HepG2 (cell line): Measurements from ENCODE around the gene DNMT3A. TPM values are rescaled to one million over a fixed set of nuclear protein-coding genes. Genes with fewer than 3 reads are reported as not detected.

Experiments used
- ATM ChIP-seq: fragments of 450-650 bp; IDR thresholded peaks from 2 replicates; pipeline ENCODE4 v1.7.1; 2017; ENCODE audit warnings: mild to moderate bottlenecking, borderline replicate concordance
- EED ChIP-seq: sonication (generic); formaldehyde crosslinking; IDR thresholded peaks from 2 replicates; pipeline ENCODE4 v1.5.0; 2020; ENCODE audit warnings: mild to moderate bottlenecking, missing genetic modification reagents
- ETV5 ChIP-seq: IDR thresholded peaks from 2 replicates; pipeline ENCODE4 v1.6.1; 2018; ENCODE audit warnings: missing biosample characterization, missing genetic modification reagents, inconsistent platforms, borderline replicate concordance
- FLYWCH1 ChIP-seq: sonication (generic); formaldehyde crosslinking; IDR thresholded peaks from 2 replicates; pipeline ENCODE4 v1.8.1; 2023; ENCODE audit warnings: mild to moderate bottlenecking, missing genetic modification reagents
- GABPB1 ChIP-seq: IDR thresholded peaks from 2 replicates; pipeline ENCODE4 v1.6.1; 2016; ENCODE audit warnings: mild to moderate bottlenecking, missing genetic modification reagents, moderate library complexity, missing compliant biosample characterization
- GPN1 ChIP-seq: sonication (generic); formaldehyde crosslinking; IDR thresholded peaks from 2 replicates; pipeline ENCODE4 v1.5.1; 2020; ENCODE audit warnings: missing genetic modification reagents, borderline replicate concordance
- HIVEP1 ChIP-seq: sonication (generic); formaldehyde crosslinking; IDR thresholded peaks from 2 replicates; pipeline ENCODE4 v1.4.0; 2020; ENCODE audit warnings: mild to moderate bottlenecking, missing genetic modification reagents
- HOXA7 ChIP-seq: sonication (generic); formaldehyde crosslinking; IDR thresholded peaks from 2 replicates; pipeline ENCODE4 v1.8.1; 2022; ENCODE audit warnings: mild to moderate bottlenecking, missing genetic modification reagents, moderate library complexity
- KLF16 ChIP-seq, 2 experiments: sonication (generic) in 1 of 2; formaldehyde crosslinking in 1 of 2; IDR thresholded peaks; 2 replicates each; pipeline versions ENCODE4 v1.6.1 to v1.8.0; 2016 to 2023; ENCODE audit warnings: missing genetic modification reagents in 2 of 2, missing compliant biosample characterization in 1 of 2
- MAZ ChIP-seq, 2 experiments: sonication (generic) in 1 of 2; formaldehyde crosslinking in 1 of 2; IDR thresholded peaks; 2 replicates each; pipeline versions ENCODE4 v1.5.0 to v1.6.1; 2012 to 2020; ENCODE audit warnings: low read depth in 2 of 2, mild to moderate bottlenecking in 2 of 2, borderline replicate concordance in 1 of 2, improper control_type of control experiment in 1 of 2, low read length in 1 of 2, missing genetic modification reagents in 1 of 2, moderate library complexity in 1 of 2
- NFYC ChIP-seq: IDR thresholded peaks from 2 replicates; pipeline ENCODE4 v1.6.1; 2016; ENCODE audit warnings: missing genetic modification reagents, missing compliant biosample characterization
- PHF20 ChIP-seq: sonication (generic); formaldehyde crosslinking; IDR thresholded peaks from 2 replicates; pipeline ENCODE4 v1.5.0; 2020; ENCODE audit warnings: mild to moderate bottlenecking, missing genetic modification reagents
- RXRA ChIP-seq: sonication (generic); formaldehyde crosslinking; IDR thresholded peaks from 2 replicates; pipeline ENCODE4 v1.5.1; 2020; ENCODE audit warnings: missing genetic modification reagents
- TBX2 ChIP-seq: sonication (generic); formaldehyde crosslinking; IDR thresholded peaks from 2 replicates; pipeline ENCODE4 v1.5.0; 2020; ENCODE audit warnings: missing genetic modification reagents, mild to moderate bottlenecking, borderline replicate concordance
- XRCC5 ChIP-seq: fragments of 200-400 bp; formaldehyde crosslinking; optimal IDR thresholded peaks from 2 replicates; pipeline ENCODE3; 2017; ENCODE audit warnings: mild to moderate bottlenecking, low read length
- ZNF282 ChIP-seq: fragments of 450-650 bp; IDR thresholded peaks from 2 replicates; pipeline ENCODE4 v1.6.1; 2018; ENCODE audit not compliant: partially characterized antibody
- ZNF747 ChIP-seq: sonication (generic); formaldehyde crosslinking; IDR thresholded peaks from 2 replicates; pipeline ENCODE4 v1.8.1; 2023; ENCODE audit warnings: missing genetic modification reagents, mild to moderate bottlenecking, borderline replicate concordance
- polyA plus RNA-seq, 8 experiments: library from polyadenylated mRNA; depleted of rRNA in 3 of 8; stranded (reverse) in 7 of 8; unstranded in 1 of 8; fragments of >200 nt; fragmentation: Illumina TruSeq in 4 of 8; extraction: Trizol in 4 of 8; gene quantifications; 2 replicates each; pipeline versions ENCODE4 v1.2.1 to v1.2.3, GENCODE V29; 2011 to 2016; ENCODE audit warnings: low read depth in 4 of 8, missing spikeins in 1 of 8, mixed read lengths in 1 of 8; ENCODE audit not compliant: insufficient read depth in 1 of 8
- total RNA-seq, 5 experiments: library from RNA; depleted of rRNA; stranded (reverse); fragments of >200 nt; fragmentation: Illumina TruSeq; extraction: Trizol; gene quantifications; 2 replicates each; pipeline ENCODE4 v1.2.3, GENCODE V29; 2016; ENCODE audit warnings: low read depth in 1 of 5
- TF ChIP-seq, protein P1 (sequence below): sonication (generic); formaldehyde crosslinking; IDR thresholded peaks from 2 replicates; pipeline ENCODE4 v1.9.0; 2021; ENCODE audit warnings: missing genetic modification reagents, mild to moderate bottlenecking, borderline replicate concordance
- TF ChIP-seq, protein P2 (sequence below): IDR thresholded peaks from 2 replicates; pipeline ENCODE4 v1.6.1; 2012; ENCODE audit warnings: inconsistent platforms
- TF ChIP-seq, protein P3 (sequence below): sonication (generic); formaldehyde crosslinking; IDR thresholded peaks from 2 replicates; pipeline ENCODE4 v1.4.0; 2020; ENCODE audit warnings: mild to moderate bottlenecking, missing genetic modification reagents

Gene DNMT3A
- total and polyA plus RNA-seq, 2 of the 13 experiments (the other 11 are each of a cell fraction or from before 2014, with no cell fraction given) = 14.7 to 29.1 TPM

DNA sequence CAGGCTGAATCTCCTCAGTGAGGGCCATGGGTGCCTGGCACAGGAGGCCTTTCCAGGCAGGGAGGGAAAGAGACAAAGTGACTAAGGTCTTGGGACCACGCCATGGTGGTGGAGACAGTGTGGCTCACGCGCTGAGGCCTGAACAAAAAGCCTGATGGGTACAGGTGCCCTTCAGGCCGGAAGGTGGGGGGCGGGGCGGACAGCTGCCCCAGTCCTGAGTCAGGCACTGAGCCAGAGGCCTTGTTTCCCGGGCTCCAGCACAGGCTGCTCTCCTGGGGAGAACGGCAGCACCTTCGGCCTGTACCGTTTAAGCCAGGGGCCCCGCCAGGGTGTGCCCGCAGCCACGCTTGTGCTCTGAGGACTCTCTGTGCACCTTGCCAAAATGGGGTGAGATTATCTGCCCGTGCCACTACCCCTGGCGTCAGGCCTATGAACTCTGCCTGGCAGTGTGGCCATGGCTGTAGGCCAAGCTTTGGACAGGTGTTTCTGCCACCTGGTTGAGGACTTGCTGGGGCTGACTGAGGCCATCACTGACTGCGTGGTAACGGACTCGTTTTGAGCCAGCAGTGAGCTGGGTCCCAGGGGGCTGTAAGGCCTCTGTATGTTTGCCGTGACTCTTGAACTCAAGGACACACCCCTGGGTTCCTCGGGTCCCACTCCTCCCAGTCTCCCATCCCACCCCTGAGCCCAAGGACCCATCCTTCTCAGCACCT lies 31.7 kb upstream of the DNMT3A start (continued):
- TF ChIP-seq KLF16 (CRISPR knock-in tag; IDR thresholded peaks at IDR 0.05) (no peak), GABPB1 (CRISPR knock-in tag) (peak; percentile 72; the same call in 1 of the 2 replicates), HOXA7 (no peak), TBX2 (0 out of 2 replicates have a peak, but pooled peaks have one; percentile 30), FLYWCH1 (CRISPR knock-in tag) (no peak), EED (CRISPR knock-in tag) (peak; percentile 83; the same call in 1 of the 2 replicates), PHF20 (CRISPR knock-in tag) (peak; percentile 28; the same call in 1 of the 2 replicates), ZNF282 (no peak), ZNF747 (CRISPR knock-in tag) (0 out of 2 replicates have a peak, but pooled peaks have one; percentile 38), XRCC5 (peak; percentile 23), NFYC (no peak), HIVEP1 (CRISPR knock-in tag) (0 out of 2 replicates have a peak, but pooled peaks have one; percentile 26), GPN1 (CRISPR knock-in tag) (no peak), MAZ (IDR thresholded peaks at IDR 0.05; ENCODE audit: borderline replicate concordance, low read depth, low read length) (no peak), MAZ (CRISPR knock-in tag; IDR thresholded peaks at IDR 0.05; ENCODE audit: low read depth) (peak; percentile 40), RXRA (peak; percentile 12; the same call in 1 of the 2 replicates), ETV5 (peak; percentile 47), ATM (no peak)
- TF ChIP-seq, protein P1, sequence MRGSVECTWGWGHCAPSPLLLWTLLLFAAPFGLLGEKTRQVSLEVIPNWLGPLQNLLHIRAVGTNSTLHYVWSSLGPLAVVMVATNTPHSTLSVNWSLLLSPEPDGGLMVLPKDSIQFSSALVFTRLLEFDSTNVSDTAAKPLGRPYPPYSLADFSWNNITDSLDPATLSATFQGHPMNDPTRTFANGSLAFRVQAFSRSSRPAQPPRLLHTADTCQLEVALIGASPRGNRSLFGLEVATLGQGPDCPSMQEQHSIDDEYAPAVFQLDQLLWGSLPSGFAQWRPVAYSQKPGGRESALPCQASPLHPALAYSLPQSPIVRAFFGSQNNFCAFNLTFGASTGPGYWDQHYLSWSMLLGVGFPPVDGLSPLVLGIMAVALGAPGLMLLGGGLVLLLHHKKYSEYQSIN = 0 out of 2 replicates have a peak, but pooled peaks have one; percentile 52
- TF ChIP-seq, protein P2, sequence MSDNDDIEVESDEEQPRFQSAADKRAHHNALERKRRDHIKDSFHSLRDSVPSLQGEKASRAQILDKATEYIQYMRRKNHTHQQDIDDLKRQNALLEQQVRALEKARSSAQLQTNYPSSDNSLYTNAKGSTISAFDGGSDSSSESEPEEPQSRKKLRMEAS = 0 out of 2 replicates have a peak, but pooled peaks have one; percentile 23
- TF ChIP-seq, protein P3, sequence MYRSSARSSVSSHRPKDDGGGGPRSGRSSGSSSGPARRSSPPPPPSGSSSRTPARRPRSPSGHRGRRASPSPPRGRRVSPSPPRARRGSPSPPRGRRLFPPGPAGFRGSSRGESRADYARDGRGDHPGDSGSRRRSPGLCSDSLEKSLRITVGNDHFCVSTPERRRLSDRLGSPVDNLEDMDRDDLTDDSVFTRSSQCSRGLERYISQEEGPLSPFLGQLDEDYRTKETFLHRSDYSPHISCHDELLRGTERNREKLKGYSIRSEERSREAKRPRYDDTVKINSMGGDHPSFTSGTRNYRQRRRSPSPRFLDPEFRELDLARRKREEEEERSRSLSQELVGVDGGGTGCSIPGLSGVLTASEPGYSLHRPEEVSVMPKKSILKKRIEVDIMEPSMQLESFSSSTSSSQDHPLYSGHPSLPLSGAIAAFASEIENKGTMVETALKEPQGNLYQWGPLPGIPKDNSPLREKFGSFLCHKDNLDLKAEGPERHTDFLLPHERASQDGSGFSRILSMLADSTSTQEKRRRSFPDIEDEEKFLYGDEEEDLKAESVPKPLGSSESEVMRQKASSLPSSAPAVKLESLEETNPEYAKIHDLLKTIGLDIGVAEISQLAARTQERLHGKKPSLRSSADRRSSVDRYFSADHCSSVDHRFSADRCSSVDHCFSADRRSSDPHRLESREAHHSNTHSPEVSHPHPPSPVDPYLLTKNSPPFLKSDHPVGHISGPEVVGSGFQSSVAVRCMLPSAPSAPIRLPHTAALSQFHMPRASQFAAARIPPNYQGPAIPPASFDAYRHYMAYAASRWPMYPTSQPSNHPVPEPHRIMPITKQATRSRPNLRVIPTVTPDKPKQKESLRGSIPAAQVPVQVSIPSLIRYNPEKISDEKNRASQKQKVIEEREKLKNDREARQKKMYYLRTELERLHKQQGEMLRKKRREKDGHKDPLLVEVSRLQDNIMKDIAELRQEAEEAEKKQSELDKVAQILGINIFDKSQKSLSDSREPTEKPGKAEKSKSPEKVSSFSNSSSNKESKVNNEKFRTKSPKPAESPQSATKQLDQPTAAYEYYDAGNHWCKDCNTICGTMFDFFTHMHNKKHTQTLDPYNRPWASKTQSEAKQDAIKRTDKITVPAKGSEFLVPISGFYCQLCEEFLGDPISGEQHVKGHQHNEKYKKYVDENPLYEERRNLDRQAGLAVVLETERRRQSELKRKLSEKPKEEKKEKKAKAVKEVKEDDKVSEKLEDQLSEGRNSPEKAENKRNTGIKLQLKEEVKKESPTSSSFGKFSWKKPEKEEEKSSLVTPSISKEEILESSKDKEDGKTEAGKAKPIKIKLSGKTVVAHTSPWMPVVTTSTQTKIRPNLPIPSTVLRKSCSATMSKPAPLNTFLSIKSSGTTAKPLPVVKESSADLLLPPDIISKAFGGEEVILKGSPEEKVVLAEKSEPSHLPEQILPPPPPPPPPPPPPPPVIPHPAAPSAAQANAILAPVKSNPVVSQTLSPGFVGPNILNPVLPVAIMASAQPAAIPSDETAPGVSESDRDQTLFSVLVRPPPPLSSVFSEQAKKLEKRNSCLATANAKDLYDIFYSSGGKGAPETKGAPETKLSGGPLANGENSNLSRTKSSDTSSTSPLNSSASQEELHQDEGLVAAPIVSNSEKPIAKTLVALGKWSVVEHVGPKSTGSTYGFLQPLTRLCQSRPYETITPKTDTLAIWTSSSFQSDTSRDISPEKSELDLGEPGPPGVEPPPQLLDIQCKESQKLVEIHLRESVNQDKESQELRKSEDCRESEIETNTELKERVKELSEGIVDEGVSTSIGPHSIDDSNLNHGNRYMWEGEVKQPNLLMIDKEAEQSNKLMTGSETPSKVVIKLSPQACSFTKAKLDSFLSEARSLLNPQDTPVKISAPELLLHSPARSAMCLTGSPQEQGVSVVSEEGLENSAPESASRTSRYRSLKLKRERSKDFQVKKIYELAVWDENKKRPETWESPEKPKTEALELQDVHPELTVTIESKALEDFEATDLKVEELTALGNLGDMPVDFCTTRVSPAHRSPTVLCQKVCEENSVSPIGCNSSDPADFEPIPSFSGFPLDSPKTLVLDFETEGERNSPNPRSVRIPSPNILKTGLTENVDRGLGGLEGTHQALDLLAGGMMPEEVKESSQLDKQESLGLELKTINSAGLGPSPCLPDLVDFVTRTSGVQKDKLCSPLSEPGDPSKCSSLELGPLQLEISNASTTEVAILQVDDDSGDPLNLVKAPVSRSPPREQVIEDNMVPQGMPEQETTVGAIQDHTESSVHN (CRISPR knock-in tag) = no peak
